NCI-H1105 (cell line): Measurements from ENCODE around the gene CRX.
"Not testable (repeated sequence)": the region's sequence is repeated elsewhere in the genome, so short reads cannot be mapped to it uniquely, and the experiment has no call there.

ENCODE experiments used
- DNase-seq: peaks from one replicate; lab custom pipeline; 2025; lab: John Stamatoyannopoulos, UW

The CRX gene

GRCh38 chr19:47803671-47804070 is 18.1 kb upstream of the CRX start:
- not testable (repeated sequence) for DNase-seq

GRCh38 chr19:47804451-47804850 is 17.3 kb upstream of the CRX start, which contains the start of gene TPRX1:
TSS of gene TPRX1 (minus strand) at chr19:47804551. CDS start at chr19:47804539, 12 bp downstream.
- not testable (repeated sequence) for DNase-seq

GRCh38 chr19:47805313-47805712 is 16.4 kb upstream of the CRX start:
- no peak for DNase-seq

- no peak for DNase-seq
These were observed 15.3 kb upstream of the CRX start for GRCh38 chr19:47806435-47806834.

GRCh38 chr19:47813304-47813994 is 8.3 kb upstream of the CRX start:
- peak; percentile 51 for DNase-seq

GRCh38 chr19:47813995-47814328 is 7.8 kb upstream of the CRX start:
- no peak for DNase-seq

- DNase-seq: not testable (repeated sequence)
These were observed 5.5 kb upstream of the CRX start for GRCh38 chr19:47816270-47816669.

- DNase-seq: not testable (repeated sequence)
These were observed 3.5 kb upstream of the CRX start for GRCh38 chr19:47818221-47818620.

- DNase-seq: no peak
These were observed 1.9 kb upstream of the CRX start for GRCh38 chr19:47819858-47820257.

- no peak for DNase-seq
These were observed 1.3 kb upstream of the CRX start for GRCh38 chr19:47820410-47820809.

GRCh38 chr19:47824396-47824795 is 2.7 kb downstream of the CRX start:
- DNase-seq: no peak

GRCh38 chr19:47826800-47827199 is 5.1 kb downstream of the CRX start:
- DNase-seq: no peak

GRCh38 chr19:47832723-47833122 is 11.0 kb downstream of the CRX start:
- no peak for DNase-seq

- DNase-seq: no peak
These were observed 14.3 kb downstream of the CRX start for GRCh38 chr19:47836038-47836437.

- DNase-seq: no peak
These were observed 17.7 kb downstream of the CRX start for GRCh38 chr19:47839411-47839810.

GRCh38 chr19:47839913-47840312 is 18.2 kb downstream of the CRX start:
- no peak for DNase-seq

GRCh38 chr19:47842941-47843340 is 21.2 kb downstream of the CRX start:
- DNase-seq: no peak

GRCh38 chr19:47848425-47848822 is 26.7 kb downstream of the CRX start:
- no peak for DNase-seq

- DNase-seq: no peak
These were observed 27.2 kb downstream of the CRX start for GRCh38 chr19:47848823-47849473.

- no peak for DNase-seq
These were observed 31.3 kb downstream of the CRX start for GRCh38 chr19:47853003-47853402.

GRCh38 chr19:47854459-47854858 is 32.7 kb downstream of the CRX start:
- no peak for DNase-seq

GRCh38 chr19:47858231-47858630 is 36.5 kb downstream of the CRX start:
- not testable (repeated sequence) for DNase-seq

- DNase-seq: not testable (repeated sequence)
These were observed 37.0 kb downstream of the CRX start, which contains the start of gene TPRX2 for GRCh38 chr19:47858646-47859285. TSS of gene TPRX2 (plus strand) at chr19:47859235. CDS start at chr19:47859247, 12 bp downstream.
